HL-60 (cell line): ENCODE results near the gene C22orf23.

Experiments
- CTCF ChIP-seq: IDR thresholded peaks from one replicate; pipeline ENCODE4 v1.5.1; 2011; ENCODE audit warnings: low read length, control low read depth, inconsistent platforms; ENCODE audit not compliant: insufficient read depth
- POLR2AphosphoS5 ChIP-seq: IDR thresholded peaks from 2 replicates; pipeline ENCODE4 v1.6.1; 2012; ENCODE audit warnings: low read depth
- REST ChIP-seq: IDR thresholded peaks from 2 replicates; pipeline ENCODE4 v1.6.1; 2012; ENCODE audit warnings: low read depth; ENCODE audit not compliant: insufficient replicate concordance

GRCh38 chr22:37940698-37941376, 12.6 kb downstream of the C22orf23 start:
- TF ChIP-seq REST (no peak), CTCF (peak; percentile 6), POLR2AphosphoS5 (no peak)
